PC-9 (cell line): ENCODE measurements around the gene ADAMTS16.

Source experiments
- EZH2 ChIP-seq: fragments of 200-600 bp; sonication (generic); IDR thresholded peaks from 2 replicates; pipeline ENCODE4 v1.8.0; 2017; ENCODE audit warnings: antibody characterized with exemption, low read depth
- TF ChIP-seq, protein P1 (sequence below): fragments of 200-600 bp; sonication (generic); conservative IDR thresholded peaks from 2 replicates; pipeline ENCODE4 v1.6.1; 2017; ENCODE audit warnings: mixed run types, antibody characterized with exemption, mild to moderate bottlenecking, moderate library complexity

GRCh38 chr5:5360363-5360940, 220.3 kb downstream of the ADAMTS16 start:
- TF ChIP-seq, protein P1, sequence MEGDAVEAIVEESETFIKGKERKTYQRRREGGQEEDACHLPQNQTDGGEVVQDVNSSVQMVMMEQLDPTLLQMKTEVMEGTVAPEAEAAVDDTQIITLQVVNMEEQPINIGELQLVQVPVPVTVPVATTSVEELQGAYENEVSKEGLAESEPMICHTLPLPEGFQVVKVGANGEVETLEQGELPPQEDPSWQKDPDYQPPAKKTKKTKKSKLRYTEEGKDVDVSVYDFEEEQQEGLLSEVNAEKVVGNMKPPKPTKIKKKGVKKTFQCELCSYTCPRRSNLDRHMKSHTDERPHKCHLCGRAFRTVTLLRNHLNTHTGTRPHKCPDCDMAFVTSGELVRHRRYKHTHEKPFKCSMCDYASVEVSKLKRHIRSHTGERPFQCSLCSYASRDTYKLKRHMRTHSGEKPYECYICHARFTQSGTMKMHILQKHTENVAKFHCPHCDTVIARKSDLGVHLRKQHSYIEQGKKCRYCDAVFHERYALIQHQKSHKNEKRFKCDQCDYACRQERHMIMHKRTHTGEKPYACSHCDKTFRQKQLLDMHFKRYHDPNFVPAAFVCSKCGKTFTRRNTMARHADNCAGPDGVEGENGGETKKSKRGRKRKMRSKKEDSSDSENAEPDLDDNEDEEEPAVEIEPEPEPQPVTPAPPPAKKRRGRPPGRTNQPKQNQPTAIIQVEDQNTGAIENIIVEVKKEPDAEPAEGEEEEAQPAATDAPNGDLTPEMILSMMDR, result no peak
- no peak for TF ChIP-seq EZH2
